ENCODE data around the gene MCTP1. TPM values are rescaled to one million over a fixed set of nuclear protein-coding genes. Genes with fewer than 3 reads are reported as not detected.

The MCTP1 gene
- total RNA-seq, 4 donors from 2014 or later = 3.3 to 31.4 (median 13.4) TPM

GRCh38 chr5:94707359-94707758 is 577.5 kb downstream of the MCTP1 start:
- no peak for TF ChIP-seq POLR2A (IDR thresholded peaks at IDR 0.05)
- no peak for TF ChIP-seq POLR2AphosphoS5 (IDR thresholded peaks at IDR 0.05)
- TF ChIP-seq EP300 (IDR thresholded peaks at IDR 0.05; ENCODE audit: low read depth) = no peak
- no peak for TF ChIP-seq CTCF (IDR thresholded peaks at IDR 0.05)
- H3K27ac ChIP-seq = no peak overlapping the region
- no peak for DNase-seq
- no peak overlapping the region for H3K4me3 ChIP-seq
- peaks cover 0 to 12% (median 0%) of the 10 kb centered on the region in 4 donors for H3K36me3 ChIP-seq
- in situ Hi-C loops (cut with MboI; ENCODE audit: low pct_ligation_motif_present in 1 of 4, low pct_unique_long_range_greater_than_20kb in 1 of 4, low sequenced_read_pairs in 3 of 4) (no loop called here), intact Hi-C loops (cut with DNase I; ENCODE audit: low total_unique reads) (no loop called here)
- 8 to 28% methylated on average over 2 of the region's 2 CpGs for WGBS, 2 donors (ENCODE audit: low coverage in 1 of 2)
- H3K9me3 ChIP-seq = no peaks in the 10 kb centered on the region
- H3K4me1 ChIP-seq = no peaks in the 10 kb centered on the region
- no peaks in the 10 kb centered on the region for H3K27me3 ChIP-seq

GRCh38 chr5:94705427-94705826 is 579.5 kb downstream of the MCTP1 start:
- no peaks in the 10 kb centered on the region for H3K27me3 ChIP-seq
- TF ChIP-seq CTCF (IDR thresholded peaks at IDR 0.05) (no peak), EP300 (IDR thresholded peaks at IDR 0.05; ENCODE audit: low read depth) (no peak), POLR2AphosphoS5 (IDR thresholded peaks at IDR 0.05) (no peak), POLR2A (IDR thresholded peaks at IDR 0.05) (no peak)
- intact Hi-C loops (cut with DNase I; ENCODE audit: low total_unique reads) = no loop called here

DNA sequence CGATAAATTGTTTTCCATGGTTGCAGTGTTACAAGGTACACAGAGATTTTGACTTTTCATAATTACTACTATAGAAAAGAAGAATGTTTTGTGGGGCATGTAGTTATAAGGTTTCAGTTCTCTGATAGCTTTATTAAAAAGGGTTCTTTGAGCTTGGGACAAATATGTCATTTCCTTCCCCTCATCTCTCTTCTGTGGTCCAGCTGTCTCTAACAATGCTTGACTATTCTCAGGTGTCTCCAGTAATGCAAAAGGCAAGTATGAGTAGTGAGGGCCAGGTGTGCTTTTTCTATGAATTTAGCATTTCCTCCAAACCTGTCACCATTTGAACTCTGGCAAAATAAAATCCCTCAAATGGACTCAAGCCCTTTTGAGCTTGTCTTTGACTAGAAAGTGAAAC is 582.2 kb downstream of the MCTP1 start:
- no peaks in the 10 kb centered on the region for H3K27me3 ChIP-seq
- in situ Hi-C loops (cut with MboI; ENCODE audit: low pct_ligation_motif_present in 1 of 4, low pct_unique_long_range_greater_than_20kb in 1 of 4, low sequenced_read_pairs in 3 of 4) (no loop called here), intact Hi-C loops (cut with DNase I; ENCODE audit: low total_unique reads) (no loop called here)
- no peaks in the 10 kb centered on the region for H3K9me3 ChIP-seq
- no peaks in the 10 kb centered on the region for H3K36me3 ChIP-seq
- no peaks in the 10 kb centered on the region for H3K4me1 ChIP-seq
- no peak for TF ChIP-seq POLR2A (IDR thresholded peaks at IDR 0.05)
- no peak for TF ChIP-seq EP300 (IDR thresholded peaks at IDR 0.05; ENCODE audit: low read depth)
- TF ChIP-seq POLR2AphosphoS5 (IDR thresholded peaks at IDR 0.05) = no peak
- no peak for TF ChIP-seq CTCF (IDR thresholded peaks at IDR 0.05)
- no peak overlapping the region for H3K27ac ChIP-seq
- no peak overlapping the region for H3K4me3 ChIP-seq
- no peak for DNase-seq
- 77 to 92% methylated on average over 1 of the region's 1 CpG for WGBS, 2 donors (ENCODE audit: low coverage in 1 of 2)

More at GRCh38 chr5:94705427-94705826, 579.5 kb downstream of the MCTP1 start:
- no peak overlapping the region for H3K4me3 ChIP-seq
- in situ Hi-C loops (cut with MboI; ENCODE audit: low pct_ligation_motif_present in 1 of 4, low pct_unique_long_range_greater_than_20kb in 1 of 4, low sequenced_read_pairs in 3 of 4) = no loop called here
- no peak overlapping the region for H3K27ac ChIP-seq
- H3K4me1 ChIP-seq = no peaks in the 10 kb centered on the region
- H3K9me3 ChIP-seq = no peaks in the 10 kb centered on the region
- WGBS, 2 donors (ENCODE audit: low coverage in 1 of 2) = 58 to 74% methylated on average over 1 of the region's 1 CpG
- no peak for DNase-seq
- H3K36me3 ChIP-seq = peaks cover 0 to 12% (median 0%) of the 10 kb centered on the region in 4 donors

- in situ Hi-C loops (cut with MboI; ENCODE audit: low pct_ligation_motif_present in 1 of 4, low pct_unique_long_range_greater_than_20kb in 1 of 4, low sequenced_read_pairs in 3 of 4) = no loop called here
- DNase-seq = no peak
- no peaks in the 10 kb centered on the region for H3K9me3 ChIP-seq
- H3K27me3 ChIP-seq = no peaks in the 10 kb centered on the region
- 66 to 75% methylated on average over 1 of the region's 1 CpG for WGBS, 2 donors (ENCODE audit: low coverage in 1 of 2)
- intact Hi-C loops (cut with DNase I; ENCODE audit: low total_unique reads) = no loop called here
- TF ChIP-seq POLR2A (IDR thresholded peaks at IDR 0.05) (no peak), CTCF (IDR thresholded peaks at IDR 0.05) (no peak), POLR2AphosphoS5 (IDR thresholded peaks at IDR 0.05) (no peak), EP300 (IDR thresholded peaks at IDR 0.05; ENCODE audit: low read depth) (no peak)
- no peak overlapping the region for H3K4me3 ChIP-seq
- H3K36me3 ChIP-seq = no peaks in the 10 kb centered on the region
- H3K4me1 ChIP-seq = no peaks in the 10 kb centered on the region
- H3K27ac ChIP-seq = no peak overlapping the region
Observed at GRCh38 chr5:94700592-94700991, 584.3 kb downstream of the MCTP1 start.

All from transverse colon (tissue), 4 donors.